ENCODE data around the gene ARMH4.

- TF ChIP-seq GATA3 (IDR thresholded peaks at IDR 0.05; ENCODE audit: low read depth, low read length) (no peak), GATA2 (IDR thresholded peaks at IDR 0.05; ENCODE audit: low read depth, low read length) (no peak)
Observed at GRCh38 chr14:58189176-58189575, 37.2 kb upstream of the ARMH4 start.

All from SH-SY5Y (cell line).